GM18507 (cell line): ENCODE measurements around the gene ARHGEF40.

ENCODE experiments used
- DNase-seq: peaks from one replicate; pipeline ENCODE4 v3.0.0; 2011; ENCODE audit warnings: low read depth; ENCODE audit not compliant: insufficient read length; ENCODE audit errors: extremely low spot score
- FAIRE-seq: peaks from 2 replicates; lab custom pipeline; 2011; peaks lifted over from hg19 to GRCh38; lab: Jason Lieb, UNC

Gene ARHGEF40

DNA sequence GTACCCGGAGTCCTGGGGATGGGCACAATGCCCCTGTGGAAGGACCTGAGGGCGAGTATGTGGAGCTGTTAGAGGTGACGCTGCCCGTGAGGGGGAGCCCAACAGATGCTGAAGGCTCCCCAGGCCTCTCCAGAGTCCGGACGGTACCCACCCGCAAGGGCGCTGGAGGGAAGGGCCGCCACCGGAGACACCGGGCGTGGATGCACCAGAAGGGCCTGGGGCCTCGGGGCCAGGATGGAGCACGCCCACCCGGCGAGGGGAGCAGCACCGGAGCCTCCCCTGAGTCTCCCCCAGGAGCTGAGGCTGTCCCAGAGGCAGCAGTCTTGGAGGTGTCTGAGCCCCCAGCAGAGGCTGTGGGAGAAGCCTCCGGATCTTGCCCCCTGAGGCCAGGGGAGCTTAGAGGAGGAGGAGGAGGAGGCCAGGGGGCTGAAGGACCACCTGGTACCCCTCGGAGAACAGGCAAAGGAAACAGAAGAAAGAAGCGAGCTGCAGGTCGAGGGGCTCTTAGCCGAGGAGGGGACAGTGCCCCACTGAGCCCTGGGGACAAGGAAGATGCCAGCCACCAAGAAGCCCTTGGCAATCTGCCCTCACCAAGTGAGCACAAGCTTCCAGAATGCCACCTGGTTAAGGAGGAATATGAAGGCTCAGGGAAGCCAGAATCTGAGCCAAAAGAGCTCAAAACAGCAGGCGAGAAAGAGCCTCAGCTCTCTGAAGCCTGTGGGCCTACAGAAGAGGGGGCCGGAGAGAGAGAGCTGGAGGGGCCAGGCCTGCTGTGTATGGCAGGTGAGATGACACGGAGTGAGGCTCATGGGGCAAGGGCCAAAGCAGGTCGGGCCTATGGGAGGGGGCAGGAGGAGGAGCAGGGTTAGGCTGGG is 4.5 kb downstream of the ARHGEF40 start:
- DNase-seq (no peak), FAIRE-seq (no peak)

DNA sequence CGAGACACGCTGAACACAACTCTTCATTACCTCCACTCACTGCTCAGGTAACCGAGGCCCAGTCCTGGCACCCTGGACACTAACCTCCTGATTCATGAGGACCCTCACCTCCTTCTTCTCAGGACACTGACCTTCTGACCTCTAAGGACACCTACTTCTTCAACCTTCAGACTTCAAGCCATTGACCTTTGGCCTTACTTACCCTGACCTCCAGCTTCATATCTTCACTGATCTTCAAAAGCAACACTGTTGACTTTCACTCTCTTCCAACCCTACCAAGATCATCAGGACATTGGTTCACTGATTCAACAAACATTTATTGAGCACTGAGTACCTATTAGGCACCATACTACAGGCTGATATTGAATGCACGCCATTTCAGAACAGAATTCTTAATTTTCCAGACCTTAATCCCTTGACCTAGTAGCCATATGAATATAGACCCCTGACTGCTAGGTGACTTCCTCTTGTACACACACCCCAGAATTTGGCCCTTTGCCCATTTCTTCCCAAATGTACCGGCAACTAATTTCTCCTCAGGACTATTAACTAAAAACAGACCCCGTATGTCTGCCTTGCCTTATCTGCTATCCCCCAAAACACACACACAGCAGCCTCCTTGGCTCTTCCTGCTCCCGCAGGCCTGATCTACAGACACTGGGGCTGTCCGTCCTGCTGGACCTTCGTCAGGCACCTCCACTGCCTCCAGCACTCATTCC is 5.8 kb downstream of the ARHGEF40 start:
- DNase-seq: no peak
- FAIRE-seq: no peak

DNA sequence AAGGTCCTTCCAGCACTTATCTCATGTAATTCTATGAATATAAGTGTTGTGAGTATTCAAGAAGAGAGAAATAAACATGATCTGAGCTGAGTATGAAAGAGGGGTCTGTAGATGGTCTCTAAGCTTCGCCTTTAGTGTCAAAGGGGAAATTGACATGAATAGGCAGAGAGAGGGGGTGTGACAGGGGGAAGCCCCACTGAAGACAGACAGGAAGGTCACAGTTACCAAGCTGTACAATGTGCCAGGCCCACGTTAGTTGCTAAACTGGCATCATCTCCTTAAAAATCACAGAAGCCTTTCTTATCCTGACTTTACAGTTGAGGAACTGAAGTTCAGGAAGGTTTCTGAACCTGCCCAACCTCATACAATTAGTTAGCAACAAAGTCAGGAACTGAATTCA is 7.6 kb downstream of the ARHGEF40 start:
- FAIRE-seq (no peak), DNase-seq (no peak)

DNA sequence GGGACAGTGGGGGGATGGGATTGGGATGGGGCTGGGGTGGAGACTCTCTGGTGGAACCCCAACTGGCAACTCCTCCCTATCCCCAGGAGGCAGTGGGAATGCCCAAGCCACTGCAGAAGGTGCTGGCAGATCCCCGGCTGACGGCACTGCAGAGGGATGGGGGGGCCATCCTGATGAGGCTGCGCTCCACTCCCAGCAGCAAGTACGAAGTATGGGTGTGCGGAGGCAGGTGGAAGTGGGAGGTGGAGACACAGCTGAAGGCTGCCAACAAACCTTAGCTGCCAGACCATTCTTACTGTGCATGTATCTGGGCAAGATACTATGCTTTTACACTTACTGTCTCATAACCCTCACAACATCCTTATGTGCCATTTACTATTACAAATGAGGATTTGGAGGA is 8.2 kb downstream of the ARHGEF40 start:
- FAIRE-seq: no peak
- no peak for DNase-seq

DNA sequence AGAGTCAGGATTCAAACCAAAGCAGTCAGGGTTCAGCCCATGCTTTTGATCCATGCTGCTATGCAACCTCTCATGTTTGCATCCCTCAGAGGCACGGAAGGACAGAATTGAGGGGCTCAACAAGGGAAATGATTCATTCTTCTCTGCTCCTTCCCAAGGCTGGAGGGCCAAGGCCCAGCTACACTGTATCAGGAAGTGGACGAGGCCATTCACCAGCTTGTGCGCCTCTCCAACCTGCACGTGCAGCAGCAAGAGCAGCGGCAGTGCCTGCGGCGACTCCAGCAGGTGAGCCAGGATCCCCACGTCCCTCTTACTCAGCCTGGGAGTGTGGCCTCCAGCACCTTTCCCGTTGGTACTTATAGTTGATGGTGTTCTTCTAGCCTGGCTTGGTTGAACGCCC is 8.6 kb downstream of the ARHGEF40 start:
- DNase-seq: no peak
- FAIRE-seq: no peak

DNA sequence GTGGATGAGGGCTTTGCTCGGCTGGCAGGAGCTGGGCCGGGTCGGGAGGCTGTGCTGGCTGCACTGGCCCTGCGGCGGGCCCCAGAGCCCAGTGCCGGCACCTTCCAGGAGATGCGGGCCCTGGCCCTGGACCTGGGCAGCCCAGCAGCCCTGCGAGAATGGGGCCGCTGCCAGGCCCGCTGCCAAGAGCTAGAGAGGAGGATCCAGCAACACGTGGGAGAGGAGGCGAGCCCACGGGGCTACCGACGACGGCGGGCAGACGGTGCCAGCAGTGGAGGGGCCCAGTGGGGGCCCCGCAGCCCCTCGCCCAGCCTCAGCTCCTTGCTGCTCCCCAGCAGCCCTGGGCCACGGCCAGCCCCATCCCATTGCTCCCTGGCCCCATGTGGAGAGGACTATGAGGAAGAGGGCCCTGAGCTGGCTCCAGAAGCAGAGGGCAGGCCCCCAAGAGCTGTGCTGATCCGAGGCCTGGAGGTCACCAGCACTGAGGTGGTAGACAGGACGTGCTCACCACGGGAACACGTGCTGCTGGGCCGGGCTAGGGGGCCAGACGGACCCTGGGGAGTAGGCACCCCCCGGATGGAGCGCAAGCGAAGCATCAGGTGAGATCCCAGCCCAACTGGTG is 11.5 kb downstream of the ARHGEF40 start:
- no peak for DNase-seq
- no peak for FAIRE-seq

DNA sequence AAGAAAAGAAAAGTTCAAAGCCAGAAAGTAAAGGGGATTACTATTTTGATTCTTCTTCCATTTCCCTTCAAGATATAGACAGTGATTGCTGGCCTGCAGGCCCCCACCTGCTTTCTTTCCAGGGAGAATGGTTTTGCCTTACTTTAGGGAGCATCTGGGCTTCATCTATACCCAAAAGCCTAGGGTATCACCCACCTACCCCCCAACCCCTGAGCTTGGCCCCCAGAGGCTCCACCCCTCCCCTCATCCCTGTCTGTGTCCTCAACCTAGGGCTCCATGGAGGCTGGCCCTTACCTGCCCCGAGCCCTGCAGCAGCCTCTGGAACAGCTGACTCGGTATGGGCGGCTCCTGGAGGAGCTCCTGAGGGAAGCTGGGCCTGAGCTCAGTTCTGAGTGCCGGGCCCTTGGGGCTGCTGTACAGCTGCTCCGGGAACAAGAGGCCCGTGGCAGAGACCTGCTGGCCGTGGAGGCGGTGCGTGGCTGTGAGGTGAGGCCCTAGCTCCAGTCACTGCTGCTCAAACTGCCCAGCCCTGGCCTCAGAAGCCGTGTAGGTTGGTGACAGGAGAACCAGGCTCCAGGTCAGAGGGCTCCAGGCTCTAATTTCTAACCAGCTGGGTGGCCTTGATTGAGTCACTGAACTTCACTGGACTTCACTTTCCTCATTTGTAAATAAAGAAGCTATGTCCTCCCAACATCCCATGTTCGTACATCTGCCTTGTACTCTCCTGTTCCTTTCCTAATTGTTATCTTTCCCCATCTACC is 13.6 kb downstream of the ARHGEF40 start:
- no peak for FAIRE-seq

DNA sequence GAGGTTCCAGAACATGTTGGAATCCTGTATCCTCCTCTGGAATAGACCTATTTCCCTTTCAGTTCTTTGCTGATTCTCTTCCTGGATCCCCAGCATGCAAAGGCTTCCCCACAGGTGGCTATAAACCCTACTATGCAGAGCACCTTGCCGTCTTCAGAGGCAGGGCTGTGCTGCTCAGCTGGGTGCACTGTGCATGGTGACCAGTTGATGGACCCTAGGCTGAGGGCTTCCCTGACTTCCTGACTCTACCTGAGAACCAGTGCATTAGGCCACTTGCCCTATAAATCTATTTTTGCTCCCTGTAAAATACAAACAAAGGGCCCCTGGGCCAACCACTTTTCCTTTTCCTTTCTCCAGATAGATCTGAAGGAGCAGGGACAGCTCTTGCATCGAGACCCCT is 14.3 kb downstream of the ARHGEF40 start:
- DNase-seq (no peak), FAIRE-seq (no peak)

More for the DNA sequence above, 13.6 kb downstream of the ARHGEF40 start:
- no peak for DNase-seq

DNA sequence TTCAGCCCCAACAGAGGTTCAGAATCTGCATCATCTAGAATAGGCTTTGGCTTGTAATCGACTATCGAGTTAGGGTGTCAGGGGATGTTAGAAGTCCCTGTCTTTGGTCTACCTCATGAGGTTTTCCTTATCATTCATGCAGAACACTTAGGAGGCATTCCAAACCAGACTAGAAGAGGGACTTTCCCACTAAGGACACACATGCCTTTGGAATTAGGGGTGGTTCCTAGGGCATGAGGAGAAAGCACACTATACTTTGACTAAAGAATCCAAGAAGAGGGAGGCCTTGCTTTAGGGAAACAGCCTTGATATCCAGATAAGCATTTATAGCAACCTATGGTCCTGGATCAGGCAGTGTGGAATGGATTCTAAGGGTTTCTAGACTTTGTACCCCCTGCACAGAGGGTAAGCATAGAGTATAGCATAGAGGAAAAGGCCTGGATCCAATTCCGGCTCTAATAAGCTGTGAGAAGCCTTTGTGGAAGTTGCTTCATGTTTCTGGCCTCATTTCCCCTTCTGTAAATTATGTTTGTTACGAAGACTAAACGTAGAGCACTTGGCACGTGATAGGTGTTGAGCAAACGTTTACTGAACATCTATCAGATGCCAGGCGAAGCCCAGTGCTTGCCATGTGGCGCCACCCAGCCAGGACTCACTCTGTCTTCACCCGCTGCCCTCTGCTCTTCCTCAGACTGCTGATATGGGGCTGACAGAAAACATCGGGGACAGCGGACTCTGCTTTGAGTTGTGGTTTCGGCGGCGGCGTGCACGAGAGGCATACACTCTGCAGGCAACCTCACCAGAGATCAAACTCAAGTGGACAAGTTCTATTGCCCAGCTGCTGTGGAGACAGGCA is 15.1 kb downstream of the ARHGEF40 start:
- FAIRE-seq (no peak), DNase-seq (no peak)

DNA sequence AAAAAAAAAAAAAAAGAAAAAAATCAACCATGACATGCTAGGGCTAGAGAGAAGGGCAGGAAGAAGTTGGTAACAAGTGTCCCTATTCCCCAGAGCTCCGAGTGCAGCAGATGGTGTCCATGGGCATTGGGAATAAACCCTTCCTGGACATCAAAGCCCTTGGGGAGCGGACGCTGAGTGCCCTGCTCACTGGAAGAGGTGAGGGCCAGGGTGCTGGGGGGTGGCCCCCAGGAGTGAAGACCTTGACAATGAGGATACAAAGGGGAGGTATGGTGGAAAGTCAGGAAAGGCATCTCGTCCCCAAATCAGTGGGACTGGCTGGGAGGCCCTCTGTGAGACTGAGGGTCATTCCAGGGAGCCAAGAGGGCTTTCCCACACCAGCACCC is 16.8 kb downstream of the ARHGEF40 start:
- no peak for FAIRE-seq
- no peak for DNase-seq

DNA sequence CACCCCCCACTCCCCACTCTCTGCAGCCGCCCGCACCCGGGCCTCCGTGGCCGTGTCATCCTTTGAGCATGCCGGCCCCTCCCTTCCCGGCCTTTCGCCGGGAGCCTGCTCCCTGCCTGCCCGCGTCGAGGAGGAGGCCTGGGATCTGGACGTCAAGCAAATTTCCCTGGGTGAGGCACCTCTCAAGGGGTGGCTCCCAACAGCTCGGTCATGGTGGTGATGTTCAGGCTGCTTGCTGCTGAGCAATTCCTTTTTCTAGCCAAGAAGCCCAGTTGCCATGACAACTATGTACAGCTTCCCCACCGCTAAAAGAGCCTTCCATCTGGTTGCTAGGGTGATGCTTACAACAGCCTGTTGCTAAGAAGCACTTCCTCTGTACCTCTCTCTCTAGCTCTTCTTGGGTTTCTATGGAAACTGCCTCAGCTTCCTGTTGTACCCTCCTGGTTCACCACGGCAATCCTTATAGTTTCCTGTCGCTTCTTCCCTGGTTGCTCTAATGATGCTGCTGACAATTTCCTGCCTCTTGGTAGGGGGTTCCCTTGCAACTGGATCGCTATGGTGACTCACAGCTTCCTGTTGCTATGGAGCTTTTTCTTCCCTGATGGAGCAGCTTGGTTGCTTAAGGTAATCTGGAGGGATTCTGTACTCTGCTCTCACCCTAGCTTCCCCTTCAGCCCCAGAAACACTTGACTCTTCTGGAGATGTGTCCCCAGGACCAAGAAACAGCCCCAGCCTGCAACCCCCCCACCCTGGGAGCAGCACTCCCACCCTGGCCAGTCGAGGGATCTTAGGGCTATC is 17.4 kb downstream of the ARHGEF40 start:
- no peak for DNase-seq

DNA sequence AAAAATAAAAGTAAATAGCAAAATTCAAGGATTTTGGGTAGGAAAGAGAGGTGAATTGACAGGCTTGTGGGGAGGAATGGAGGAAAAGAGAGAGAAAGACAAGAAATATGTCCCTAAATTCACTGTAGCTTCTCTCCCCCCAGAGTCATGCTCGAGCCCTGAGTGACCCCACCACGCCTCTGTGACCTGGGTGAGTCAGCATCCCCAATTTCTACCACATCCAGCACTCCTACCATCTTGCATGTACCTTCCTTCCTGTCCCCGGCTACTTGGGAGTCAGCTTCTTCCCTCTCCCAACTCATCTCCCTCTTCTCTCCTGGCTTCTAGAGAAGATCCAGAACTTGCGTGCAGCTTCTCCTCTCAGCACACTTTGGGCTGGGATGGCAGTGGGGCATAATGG is 18.6 kb downstream of the ARHGEF40 start:
- DNase-seq (no peak), FAIRE-seq (no peak)

More for the DNA sequence above, 17.4 kb downstream of the ARHGEF40 start:
- FAIRE-seq: peak; percentile 75

DNA sequence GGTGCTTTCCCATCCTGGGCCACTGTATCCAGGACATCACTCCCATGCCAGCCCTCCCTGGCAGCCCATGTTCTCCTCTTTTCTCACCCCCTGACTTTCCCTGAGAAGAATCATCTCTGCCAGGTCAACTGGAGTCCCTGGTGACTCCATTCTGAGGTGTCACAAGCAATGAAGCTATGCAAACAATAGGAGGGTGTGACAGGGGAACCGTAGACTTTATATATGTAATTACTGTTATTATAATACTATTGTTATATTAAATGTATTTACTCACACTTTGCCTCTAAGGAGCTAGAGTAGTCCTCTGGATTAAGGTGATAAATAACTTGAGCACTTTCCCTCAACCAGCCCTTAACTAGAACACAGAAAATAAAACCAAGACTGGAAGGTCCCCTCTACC is 19.2 kb downstream of the ARHGEF40 start:
- DNase-seq (no peak), FAIRE-seq (no peak)

DNA sequence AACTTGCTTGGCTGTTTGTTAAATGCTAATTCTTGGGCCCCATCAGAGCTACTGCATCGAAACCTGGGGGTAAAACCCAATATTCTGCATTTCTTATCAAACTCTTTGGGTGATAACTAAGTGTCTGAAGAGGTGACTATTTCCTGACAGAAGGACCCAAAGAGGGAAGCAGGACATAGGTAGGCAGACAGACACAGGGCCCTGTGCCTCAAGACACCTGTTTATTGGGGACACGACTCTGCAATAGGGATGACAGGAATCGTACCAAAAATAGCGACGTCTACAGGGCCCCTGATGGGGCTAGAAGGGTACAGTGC is 19.7 kb downstream of the ARHGEF40 start:
- DNase-seq (no peak), FAIRE-seq (no peak)

DNA sequence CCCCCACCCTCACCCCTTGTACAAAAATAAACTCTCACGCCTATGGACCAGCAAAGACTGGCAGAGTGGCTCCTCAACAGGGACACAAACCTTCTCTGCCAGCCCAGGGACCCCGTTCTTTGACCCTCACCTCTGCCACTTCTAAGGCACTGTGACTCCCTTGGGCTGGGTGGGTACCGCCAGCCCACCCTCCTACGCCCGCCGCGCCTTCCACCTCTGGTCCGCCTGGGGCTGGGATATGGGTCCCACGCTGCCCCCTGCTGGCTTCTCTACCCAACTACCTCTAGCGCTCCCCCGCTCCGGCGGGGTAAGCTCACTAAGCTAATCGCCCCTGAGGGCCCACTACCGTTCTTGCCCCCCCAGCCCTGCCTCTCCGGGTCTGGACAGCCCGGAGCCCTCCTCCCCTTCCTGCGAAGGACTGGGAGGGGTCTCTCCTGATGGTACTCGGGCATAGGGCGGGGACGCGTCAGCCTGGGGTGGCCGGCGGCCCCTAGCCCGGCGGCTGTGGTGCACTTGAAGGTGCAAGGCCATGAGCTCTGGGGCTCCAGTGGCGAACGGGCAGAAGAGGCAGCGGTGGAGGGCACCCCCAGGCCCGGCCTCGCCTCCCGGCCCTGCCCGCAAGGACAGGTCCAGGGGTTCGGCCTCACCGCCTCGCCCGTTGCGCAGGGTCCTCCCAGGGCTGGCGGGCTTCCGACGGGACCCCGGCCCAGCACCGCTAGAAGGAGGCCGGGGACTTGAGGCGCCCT is 20.3 kb downstream of the ARHGEF40 start:
- DNase-seq: no peak
- FAIRE-seq: no peak

DNA sequence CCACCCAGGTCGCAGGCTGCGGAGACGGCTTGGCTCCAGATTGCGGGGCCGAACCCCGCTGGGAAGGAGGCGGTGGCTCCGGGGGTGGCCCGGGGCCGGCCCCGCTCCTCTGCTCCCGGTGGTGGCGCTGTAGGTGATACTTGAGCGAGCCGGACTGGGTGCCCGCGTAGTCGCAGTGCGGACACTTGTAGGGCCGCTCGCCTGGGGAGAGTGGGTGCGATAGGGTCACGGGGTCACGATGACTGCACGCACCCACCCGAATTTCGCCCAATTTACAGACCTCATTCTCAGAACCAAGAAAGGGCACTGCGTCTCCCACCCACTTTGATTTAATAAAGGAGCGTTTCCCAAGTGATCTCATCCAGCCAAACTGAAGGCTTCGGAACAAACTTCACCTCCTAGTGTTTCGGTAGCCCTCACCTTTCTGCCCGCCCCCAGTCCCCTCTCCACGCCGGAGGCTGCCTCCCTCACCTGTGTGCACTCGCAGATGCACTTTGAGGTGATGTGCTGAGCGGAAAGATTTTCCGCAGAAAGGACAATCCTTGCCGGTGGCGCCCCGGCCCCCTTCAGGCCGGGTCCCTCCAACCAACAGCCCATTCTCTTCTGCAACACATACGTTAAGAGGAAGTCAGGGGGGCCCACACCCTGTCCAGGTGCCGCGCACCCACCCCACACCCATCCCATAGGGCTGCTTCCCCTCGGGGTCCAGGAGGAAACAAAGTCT is 21.0 kb downstream of the ARHGEF40 start:
- FAIRE-seq (no peak), DNase-seq (no peak)

DNA sequence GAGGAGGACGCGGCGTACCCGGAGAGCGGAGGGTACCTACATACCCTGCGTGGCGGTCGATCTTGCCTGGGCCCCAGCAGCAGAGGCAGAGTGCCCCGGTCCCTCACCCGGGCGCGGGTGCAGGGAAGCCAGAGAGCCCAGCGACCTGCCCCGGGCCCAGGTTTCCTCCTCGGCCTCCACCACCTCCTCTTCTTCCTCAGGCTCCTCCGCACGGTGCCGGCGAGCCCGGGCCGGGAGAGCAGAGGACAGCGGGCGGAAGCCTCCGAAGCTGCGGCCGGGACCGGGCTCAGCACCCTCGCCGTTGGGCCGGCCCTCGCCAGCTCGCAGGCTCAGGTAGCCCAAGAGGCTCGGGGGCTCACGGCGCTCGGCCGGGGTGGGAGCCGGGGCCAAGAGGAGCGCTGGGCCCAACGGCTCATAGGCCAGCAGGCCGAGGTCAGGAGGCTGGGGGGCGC is 21.7 kb downstream of the ARHGEF40 start:
- no peak for DNase-seq
- no peak for FAIRE-seq
